Stimulated activated CD8-positive, alpha-beta memory T cell treated with anti-CD3 and anti-CD28 coated beads, Interleukin-12 subunit alpha, Interleukin-12 subunit beta, amount 100 ng/mL, for 1 hour (primary cell): ENCODE measurements around the gene SELENON.
A peak's percentile ranks its signal among the peaks of the same experiment; 100 is the strongest.

ENCODE experiments used
- DNase-seq: peaks from one replicate; pipeline ENCODE4 v3.0.0-alpha.2; 2020; ENCODE audit warnings: low read depth

SELENON gene

DNA sequence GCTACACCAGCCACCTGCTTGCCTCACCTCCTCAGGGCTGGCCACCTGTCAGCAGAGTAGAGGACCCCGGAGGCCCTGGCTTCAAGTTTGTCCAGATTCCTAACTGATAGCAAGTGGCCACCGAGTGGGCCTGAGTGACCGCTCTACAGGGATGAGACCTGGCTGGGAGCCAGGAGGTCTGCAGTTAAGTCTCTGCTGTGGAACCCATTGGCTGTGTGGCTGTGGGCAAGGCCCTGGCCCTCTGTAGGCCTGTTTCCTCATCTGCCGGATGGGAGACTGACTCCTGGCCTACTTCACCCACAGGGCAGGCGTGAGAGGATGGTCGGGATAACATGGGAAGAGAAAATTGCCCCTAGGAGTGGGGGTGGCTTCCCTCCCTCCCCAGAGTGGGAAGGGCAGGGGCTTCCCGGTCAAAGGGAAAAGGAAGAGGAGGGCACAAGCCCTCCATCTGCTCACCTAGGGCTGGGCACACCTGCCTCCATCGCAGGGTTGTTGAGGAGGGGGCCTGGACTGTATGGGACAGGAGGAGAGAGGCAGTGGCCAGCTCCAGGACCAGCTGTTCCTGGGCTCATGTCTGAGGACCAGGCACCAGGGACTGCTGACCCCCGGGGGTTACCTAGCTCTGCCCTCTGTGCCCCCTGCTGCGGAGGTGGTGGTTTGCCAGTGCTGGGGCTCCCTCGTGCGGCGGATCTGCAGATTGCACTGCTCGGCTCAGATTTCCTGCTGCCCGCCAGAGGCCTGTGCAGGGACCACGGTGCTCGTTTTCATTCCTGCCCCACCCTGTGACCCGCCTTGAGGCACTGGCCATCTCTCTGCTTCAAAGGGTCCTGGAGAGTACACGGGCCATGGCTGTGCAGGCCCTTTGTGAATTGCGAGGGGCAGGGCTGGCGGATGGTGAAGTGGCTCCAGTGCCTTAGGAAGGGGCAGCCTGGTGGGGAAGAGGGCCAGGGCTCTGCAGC, 10.6 kb downstream of the SELENON start:
- peak; percentile 66 for DNase-seq

DNA sequence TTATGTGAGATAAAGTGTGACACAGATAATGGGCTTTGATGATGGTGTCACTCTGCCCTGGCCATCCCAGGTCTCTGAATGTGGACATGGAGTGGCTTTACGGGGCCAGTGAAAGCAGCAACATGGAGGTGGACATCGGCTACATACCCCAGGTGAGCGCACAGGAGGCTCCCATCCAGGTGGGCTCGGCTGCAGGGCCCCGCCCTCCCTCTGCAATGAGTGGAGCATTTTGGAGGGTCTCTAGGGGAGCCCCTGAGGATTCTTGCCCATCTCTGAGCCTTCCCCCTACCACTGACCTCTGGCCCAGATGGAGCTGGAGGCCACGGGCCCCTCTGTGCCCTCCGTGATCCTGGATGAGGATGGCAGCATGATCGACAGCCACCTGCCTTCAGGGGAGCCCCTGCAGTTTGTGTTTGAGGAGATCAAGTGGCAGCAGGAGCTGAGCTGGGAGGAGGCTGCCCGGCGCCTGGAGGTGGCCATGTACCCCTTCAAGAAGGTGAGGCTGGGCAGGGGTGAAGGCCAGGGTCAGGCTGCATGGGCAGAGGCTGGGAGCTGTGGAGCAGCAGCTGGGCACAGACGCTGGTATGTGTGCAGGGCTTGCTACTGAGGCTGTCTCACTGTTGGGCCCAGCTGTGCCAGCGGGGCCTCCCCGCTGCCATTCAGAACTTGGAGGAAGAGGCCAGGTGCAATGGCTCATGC, 11.5 kb downstream of the SELENON start:
- DNase-seq: no peak

- DNase-seq: no peak
Measured at GRCh38 chr1:25813071-25813733, 13.2 kb downstream of the SELENON start.

GRCh38 chr1:25813734-25814471, 13.9 kb downstream of the SELENON start:
- no peak for DNase-seq

- DNase-seq: no peak
Measured at GRCh38 chr1:25814549-25815087, 14.6 kb downstream of the SELENON start.

DNA sequence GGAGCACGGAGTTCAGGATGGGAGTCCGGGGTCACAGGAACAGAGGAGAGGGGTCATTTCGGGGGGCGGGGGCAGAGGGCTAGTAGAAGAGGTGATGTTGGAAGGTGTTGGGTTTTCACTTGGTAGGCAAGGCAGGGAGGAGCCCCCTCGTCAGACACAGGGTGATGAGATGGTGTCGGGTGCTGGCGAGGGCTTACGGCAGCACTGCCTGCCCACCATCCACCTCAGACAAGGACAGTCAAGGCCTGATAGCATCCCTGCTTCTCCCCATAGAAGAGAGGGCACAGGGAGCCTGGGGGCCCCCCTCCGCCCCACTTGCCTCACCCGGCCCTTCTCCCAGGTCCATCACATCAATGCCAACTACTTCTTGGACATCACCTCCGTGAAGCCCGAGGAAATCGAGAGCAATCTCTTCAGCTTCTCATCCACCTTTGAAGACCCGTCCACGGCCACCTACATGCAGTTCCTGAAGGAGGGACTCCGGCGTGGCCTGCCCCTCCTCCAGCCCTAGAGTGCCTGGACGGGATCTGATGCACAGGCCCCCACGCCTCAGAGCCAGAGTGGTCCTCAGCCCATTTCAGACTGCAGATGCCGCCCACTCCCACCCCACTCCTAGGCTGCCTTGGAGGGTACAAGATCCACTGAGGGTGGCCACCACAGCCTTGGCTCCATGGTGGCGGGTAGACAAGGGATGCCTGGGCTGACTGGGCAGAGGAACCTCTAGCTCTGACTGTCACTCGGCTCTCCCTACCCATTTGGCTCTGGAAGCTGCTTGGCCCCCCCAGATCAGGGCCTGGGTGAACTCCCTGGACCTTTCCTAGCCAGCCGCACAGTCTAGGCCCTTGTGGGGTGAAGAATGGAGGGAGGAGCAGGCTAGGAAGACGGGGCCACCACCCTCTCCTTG, 15.5 kb downstream of the SELENON start:
- no peak for DNase-seq

GRCh38 chr1:25816112-25816718, 16.2 kb downstream of the SELENON start:
- no peak for DNase-seq

DNA sequence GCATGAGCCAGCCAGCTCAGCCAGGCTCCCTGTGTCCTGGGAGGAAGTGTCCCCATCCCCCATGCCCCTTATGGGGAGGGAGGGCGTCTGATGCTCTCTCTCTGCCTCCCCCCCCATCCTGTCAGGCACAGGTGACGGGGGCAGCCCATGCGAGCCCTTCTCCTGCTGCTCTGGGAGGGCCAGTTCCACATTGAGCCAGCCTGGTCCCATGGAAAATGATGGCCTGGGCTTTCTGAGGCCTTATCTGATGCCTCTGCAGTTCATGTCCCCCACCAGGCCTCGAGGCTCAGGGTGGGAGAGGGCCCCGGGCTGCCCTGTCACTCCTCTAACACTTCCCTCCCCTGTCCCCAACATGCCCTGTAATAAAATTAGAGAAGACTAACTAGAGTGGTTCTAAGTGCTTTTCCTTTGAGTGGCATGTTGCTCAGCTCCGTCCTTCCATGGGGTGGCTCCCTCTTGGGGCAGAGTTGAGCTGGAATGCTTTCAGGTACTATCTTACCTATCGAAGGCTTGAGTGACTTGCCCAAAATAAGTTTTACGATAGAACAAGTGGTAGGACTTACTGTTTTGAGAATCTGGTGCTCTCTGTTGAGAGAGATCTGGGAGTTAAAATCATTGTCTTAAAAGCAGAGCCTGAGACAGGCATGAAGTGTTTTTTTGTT, 18.0 kb downstream of the SELENON start:
- no peak for DNase-seq

- no peak for DNase-seq
Measured at GRCh38 chr1:25818569-25818968, 18.6 kb downstream of the SELENON start.

- peak; percentile 91 for DNase-seq
Measured at GRCh38 chr1:25819491-25820246, 19.7 kb downstream of the SELENON start, which contains the start of gene MTFR1L. MTFR1L (plus strand) TSS chr1:25819954; CDS start chr1:25823105, 3,151 bp downstream.

GRCh38 chr1:25820247-25821111, 20.5 kb downstream of the SELENON start:
- peak; percentile 41 for DNase-seq

- no peak for DNase-seq
Measured at GRCh38 chr1:25821112-25821476, 21.1 kb downstream of the SELENON start.

DNA sequence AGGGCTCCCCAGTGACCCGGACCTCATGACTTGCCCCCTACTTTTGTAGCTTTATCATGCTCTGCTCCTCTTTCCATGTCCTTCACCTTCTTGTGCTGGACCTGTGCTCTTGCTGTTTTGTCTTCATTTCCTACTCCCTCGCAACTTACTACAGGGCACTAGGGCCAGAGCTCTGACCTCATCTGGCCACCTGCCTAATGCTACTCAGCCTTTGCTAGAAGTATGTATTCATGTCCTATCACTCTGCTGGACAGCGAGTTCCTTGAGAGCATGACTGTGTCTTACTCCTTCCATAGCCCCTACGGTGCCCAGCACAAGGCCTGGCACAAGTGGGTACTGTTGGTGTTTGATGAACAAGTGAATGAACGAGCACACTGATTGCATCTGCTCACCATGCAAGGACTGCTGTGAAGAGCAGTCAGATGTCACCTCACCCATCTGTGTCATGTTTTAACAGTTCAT, 21.7 kb downstream of the SELENON start:
- no peak for DNase-seq

GRCh38 chr1:25825605-25826004, 25.6 kb downstream of the SELENON start:
- no peak for DNase-seq

DNA sequence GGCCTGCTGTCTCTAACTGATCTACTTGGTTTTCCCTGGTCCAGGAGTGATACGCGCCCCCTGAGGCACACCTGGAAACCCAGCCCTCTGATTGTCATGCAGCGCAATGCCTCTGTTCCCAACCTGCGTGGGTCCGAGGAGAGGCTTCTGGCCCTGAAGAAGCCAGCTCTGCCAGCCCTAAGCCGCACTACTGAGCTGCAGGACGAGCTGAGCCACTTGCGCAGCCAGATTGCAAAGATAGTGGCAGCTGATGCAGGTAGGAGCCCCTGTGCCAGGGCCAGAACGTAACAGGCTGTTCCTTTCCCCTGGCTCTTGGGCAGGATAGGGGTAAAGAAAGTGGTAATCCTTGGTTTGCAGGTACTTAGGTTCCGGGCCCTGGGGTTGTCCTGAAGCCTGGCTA, 26.6 kb downstream of the SELENON start:
- DNase-seq: no peak

DNA sequence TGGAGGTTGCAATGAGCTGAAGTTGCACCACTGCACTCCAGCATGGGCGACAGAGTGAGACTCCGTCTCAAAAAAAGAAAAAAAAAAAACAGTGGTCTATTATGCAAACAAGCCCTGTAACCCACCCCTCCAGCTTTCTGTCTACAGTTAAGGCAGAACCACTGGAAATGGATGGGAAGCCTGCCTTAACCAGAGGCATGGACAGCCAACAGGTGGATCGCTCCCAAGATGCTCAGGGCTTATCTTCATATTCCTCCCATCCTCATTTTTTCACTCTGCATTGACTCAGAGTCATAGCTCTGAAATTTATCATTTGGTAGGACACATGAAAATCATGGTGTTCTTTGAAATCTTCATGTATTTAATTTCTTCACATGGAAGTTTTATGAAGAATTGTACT, 28.5 kb downstream of the SELENON start:
- DNase-seq: no peak

DNA sequence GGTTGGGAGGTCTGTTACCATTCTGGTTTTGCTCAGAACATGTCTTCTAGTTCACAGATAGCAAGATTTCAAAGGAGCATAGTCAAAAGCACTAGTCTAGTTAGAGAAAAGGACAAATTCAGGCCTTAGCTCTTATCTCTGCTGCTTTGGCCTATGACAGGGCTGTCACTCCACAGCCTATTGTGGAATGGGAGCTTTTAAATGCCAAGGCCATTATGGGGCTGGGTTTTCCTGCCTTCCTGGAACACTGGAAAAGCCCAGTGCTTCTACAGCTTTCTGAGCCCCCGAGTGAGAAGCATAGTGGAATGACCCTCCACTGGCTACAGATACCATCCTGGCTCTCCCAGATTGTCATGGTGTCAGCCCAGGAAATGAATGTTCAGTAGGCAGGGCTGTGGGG, 29.1 kb downstream of the SELENON start:
- no peak for DNase-seq
